A673 (cell line): ENCODE data around the gene SLC35F1.

Experiments
- EZH2 ChIP-seq: fragments of 200-600 bp; sonication (generic); IDR thresholded peaks from 2 replicates; pipeline ENCODE4 v1.6.1; 2017; ENCODE audit warnings: borderline replicate concordance, low read depth, mild to moderate bottlenecking, mixed read lengths, antibody characterized with exemption, low read length; ENCODE audit not compliant: poor library complexity, severe bottlenecking
- TF ChIP-seq, protein P1 (sequence below): fragments of 300-800, 200-600 bp; sonication (generic); conservative IDR thresholded peaks from 2 replicates; pipeline ENCODE4 v1.5.1; 2017; ENCODE audit warnings: low read depth, mild to moderate bottlenecking, antibody characterized with exemption, low read length, moderate library complexity, mixed read lengths

DNA sequence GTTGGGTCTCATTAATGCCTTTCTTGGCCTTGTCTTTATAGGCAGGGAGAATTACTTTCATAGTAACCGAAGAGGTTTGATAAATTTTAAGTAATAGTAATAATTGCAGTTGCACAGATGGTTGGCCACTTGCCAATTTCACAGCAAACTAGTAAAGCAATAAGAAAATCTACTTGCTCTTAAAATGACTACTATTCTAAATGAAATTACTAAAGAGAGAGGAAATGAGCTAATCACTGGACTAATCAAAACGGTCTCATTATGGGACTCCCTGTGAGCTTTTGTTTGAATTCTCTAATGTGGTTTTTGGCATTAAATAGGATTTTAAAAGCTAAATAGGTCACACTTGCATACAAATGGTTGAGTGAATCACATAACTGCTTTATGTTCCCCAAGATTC lies 413.6 kb downstream of the SLC35F1 start:
- TF ChIP-seq, protein P1, sequence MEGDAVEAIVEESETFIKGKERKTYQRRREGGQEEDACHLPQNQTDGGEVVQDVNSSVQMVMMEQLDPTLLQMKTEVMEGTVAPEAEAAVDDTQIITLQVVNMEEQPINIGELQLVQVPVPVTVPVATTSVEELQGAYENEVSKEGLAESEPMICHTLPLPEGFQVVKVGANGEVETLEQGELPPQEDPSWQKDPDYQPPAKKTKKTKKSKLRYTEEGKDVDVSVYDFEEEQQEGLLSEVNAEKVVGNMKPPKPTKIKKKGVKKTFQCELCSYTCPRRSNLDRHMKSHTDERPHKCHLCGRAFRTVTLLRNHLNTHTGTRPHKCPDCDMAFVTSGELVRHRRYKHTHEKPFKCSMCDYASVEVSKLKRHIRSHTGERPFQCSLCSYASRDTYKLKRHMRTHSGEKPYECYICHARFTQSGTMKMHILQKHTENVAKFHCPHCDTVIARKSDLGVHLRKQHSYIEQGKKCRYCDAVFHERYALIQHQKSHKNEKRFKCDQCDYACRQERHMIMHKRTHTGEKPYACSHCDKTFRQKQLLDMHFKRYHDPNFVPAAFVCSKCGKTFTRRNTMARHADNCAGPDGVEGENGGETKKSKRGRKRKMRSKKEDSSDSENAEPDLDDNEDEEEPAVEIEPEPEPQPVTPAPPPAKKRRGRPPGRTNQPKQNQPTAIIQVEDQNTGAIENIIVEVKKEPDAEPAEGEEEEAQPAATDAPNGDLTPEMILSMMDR: no peak
- no peak for TF ChIP-seq EZH2
